Measurements from ENCODE around the gene DNM1.

The DNM1 gene

DNA sequence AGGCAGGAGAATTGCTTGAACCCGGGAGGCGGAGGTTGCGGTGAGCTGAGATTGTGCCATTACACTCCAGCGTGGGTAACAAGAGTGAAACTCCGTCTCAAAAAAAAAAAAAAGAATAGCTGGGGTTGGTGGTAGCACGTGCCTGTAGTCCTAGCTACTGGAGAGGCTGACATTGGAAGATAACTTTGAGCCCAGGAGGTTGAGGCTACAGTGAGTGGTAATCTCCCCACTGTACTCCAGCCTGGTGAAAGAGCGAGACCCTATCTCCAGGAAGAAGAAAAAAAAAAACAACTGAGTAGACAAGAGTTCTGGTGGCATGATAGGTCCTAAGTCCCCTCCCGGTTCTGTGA lies 46.4 kb downstream of the DNM1 start:
- DNase-seq (ENCODE audit: low read depth, low spot score), result no peak
- ChIA-PET POLR2A (no interaction called here), CTCF (interaction anchor here (2.0 kb wide), 1 partner anchor 12 kb away, joined by 7 read pairs; no protein-coding TSS in a partner anchor)
- TF ChIP-seq, protein P1, sequence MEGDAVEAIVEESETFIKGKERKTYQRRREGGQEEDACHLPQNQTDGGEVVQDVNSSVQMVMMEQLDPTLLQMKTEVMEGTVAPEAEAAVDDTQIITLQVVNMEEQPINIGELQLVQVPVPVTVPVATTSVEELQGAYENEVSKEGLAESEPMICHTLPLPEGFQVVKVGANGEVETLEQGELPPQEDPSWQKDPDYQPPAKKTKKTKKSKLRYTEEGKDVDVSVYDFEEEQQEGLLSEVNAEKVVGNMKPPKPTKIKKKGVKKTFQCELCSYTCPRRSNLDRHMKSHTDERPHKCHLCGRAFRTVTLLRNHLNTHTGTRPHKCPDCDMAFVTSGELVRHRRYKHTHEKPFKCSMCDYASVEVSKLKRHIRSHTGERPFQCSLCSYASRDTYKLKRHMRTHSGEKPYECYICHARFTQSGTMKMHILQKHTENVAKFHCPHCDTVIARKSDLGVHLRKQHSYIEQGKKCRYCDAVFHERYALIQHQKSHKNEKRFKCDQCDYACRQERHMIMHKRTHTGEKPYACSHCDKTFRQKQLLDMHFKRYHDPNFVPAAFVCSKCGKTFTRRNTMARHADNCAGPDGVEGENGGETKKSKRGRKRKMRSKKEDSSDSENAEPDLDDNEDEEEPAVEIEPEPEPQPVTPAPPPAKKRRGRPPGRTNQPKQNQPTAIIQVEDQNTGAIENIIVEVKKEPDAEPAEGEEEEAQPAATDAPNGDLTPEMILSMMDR (IDR thresholded peaks at IDR 0.05; ENCODE audit: insufficient read depth, low read length, missing control alignments), result no peak
- no peak overlapping the region for H3K4me3 ChIP-seq (ENCODE audit: low read depth, low read length)

- ChIA-PET POLR2A (no interaction called here), CTCF (interaction anchor here (2.0 kb wide), 1 partner anchor 12 kb away, joined by 7 read pairs; no protein-coding TSS in a partner anchor)
- TF ChIP-seq, protein P1 (IDR thresholded peaks at IDR 0.05; ENCODE audit: insufficient read depth, low read length, missing control alignments), result no peak
- DNase-seq (ENCODE audit: low read depth, low spot score), result no peak
- no peak overlapping the region for H3K4me3 ChIP-seq (ENCODE audit: low read depth, low read length)
These were observed 47.0 kb downstream of the DNM1 start for GRCh38 chr9:128249908-128250838.

- ChIA-PET CTCF (interaction anchor here (1.5 to 2.0 kb wide), 2 partner anchors 11 to 133 kb away, joined by 4 to 7 read pairs; no protein-coding TSS in a partner anchor), POLR2A (no interaction called here)
- H3K4me3 ChIP-seq (ENCODE audit: low read depth, low read length), result no peak overlapping the region
- TF ChIP-seq, protein P1 (IDR thresholded peaks at IDR 0.05; ENCODE audit: insufficient read depth, low read length, missing control alignments), result no peak
- DNase-seq (ENCODE audit: low read depth, low spot score), result no peak
These were observed 47.9 kb downstream of the DNM1 start for GRCh38 chr9:128250839-128251731.

DNA sequence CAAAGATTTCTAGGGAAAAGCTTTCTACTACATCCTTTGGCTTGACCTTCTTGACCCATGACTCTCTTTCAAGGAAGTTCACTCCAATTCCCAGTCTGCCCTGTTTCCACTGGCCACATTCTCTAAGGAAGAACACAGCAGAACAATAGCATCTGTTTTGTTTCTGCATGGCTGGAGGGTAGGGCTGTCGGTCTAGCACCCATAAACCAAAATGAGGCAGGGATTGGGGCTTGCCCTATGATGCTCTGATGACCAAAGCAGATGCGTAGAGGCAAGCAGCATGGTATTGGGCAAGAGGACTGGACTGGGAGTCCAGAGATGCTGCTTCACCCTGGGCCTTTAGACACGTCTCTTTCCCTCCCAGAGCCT lies 48.5 kb downstream of the DNM1 start:
- TF ChIP-seq, protein P1 (IDR thresholded peaks at IDR 0.05; ENCODE audit: insufficient read depth, low read length, missing control alignments), result no peak
- DNase-seq (ENCODE audit: low read depth, low spot score), result no peak
- ChIA-PET POLR2A (interaction anchor here (0.6 kb wide), 1 partner anchor 50 kb away, joined by 3 read pairs; no protein-coding TSS in a partner anchor), CTCF (interaction anchor here (1.2 to 1.5 kb wide), 2 partner anchors 34 to 134 kb away, joined by 3 to 4 read pairs; no protein-coding TSS in a partner anchor)
- no peak overlapping the region for H3K4me3 ChIP-seq (ENCODE audit: low read depth, low read length)

DNA sequence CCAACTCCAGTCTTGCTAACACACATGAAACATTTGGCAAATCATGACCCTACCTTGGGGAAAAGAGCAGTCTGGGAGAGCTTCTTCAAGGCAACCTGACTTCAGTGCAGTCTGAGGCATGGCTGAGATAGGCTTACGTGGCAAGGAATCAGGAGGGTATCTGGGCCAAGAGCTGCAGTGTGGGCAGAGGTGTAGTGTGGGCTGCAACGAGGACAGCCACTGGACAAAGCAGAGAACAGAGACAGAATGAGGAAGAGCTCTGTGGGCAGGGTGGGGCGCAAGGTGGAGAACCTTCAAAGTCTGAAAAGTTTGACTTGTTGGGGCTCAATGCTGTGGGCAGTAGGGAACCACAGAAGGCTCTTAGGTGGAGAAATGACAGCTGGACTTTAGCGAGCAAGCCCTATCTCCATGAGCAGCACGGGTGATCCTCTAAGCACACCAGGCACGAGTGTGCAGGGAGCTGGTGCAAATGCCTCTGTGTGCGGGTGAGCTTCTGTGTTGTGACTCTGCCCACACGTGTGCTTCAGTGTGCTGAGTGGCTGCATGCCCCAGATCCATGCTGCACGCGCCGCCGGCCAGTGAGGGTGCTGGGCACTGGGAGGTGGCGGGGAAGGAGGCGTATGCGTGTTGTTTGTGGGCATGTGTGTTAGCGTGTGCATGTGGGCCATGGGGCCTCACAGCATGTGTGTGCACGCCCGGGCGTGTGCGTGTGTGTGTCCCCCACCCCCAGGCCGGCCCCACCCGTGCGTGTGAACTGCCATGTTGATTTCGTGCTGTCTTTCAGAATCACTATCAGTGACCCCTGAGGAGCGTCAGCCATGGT lies 49.3 kb downstream of the DNM1 start:
- CTCF ChIA-PET, result interaction anchor here (1.0 to 1.9 kb wide), 4 partner anchors 10 to 135 kb away, joined by 3 to 7 read pairs (median 4); no protein-coding TSS in a partner anchor
- DNase-seq (ENCODE audit: low read depth, low spot score), result no peak
- POLR2A ChIA-PET, result interaction anchor here (0.6 to 1.2 kb wide), 3 partner anchors 9 to 49 kb away, joined by 3 to 4 read pairs (median 3); no protein-coding TSS in a partner anchor
- no peak overlapping the region for H3K4me3 ChIP-seq (ENCODE audit: low read depth, low read length)
- TF ChIP-seq, protein P1 (IDR thresholded peaks at IDR 0.05; ENCODE audit: insufficient read depth, low read length, missing control alignments), result no peak

Measured in AG04449 (cell line).